Subcutaneous adipose tissue (tissue), 4 donors: Measurements from ENCODE around the gene CRYZL1. TPM values are rescaled to one million over a fixed set of nuclear protein-coding genes. Genes with fewer than 3 reads are reported as not detected.

Experiments used
- CTCF ChIP-seq: fragments of 450-650 bp; IDR thresholded peaks from one replicate; pipeline ENCODE4 v1.5.1; 2016; ENCODE audit warnings: low read depth, mild to moderate bottlenecking, control low read depth, antibody characterized with exemption, moderate library complexity
- total RNA-seq, 4 donors: library from RNA; depleted of rRNA; stranded (reverse); fragments of >200 nt; gene quantifications; one replicate each; pipeline ENCODE4 v1.1.0, GENCODE V29; 2016

The CRYZL1 gene
- total RNA-seq, 4 donors from 2014 or later, result 45.9 to 85.6 (median 69.2) TPM

- no peak for TF ChIP-seq CTCF
Measured at GRCh38 chr21:33684068-33684467, 42.5 kb upstream of the CRYZL1 start.

- no peak for TF ChIP-seq CTCF
Measured at GRCh38 chr21:33682992-33683627, 41.6 kb upstream of the CRYZL1 start.

GRCh38 chr21:33680870-33681269, 39.3 kb upstream of the CRYZL1 start:
- no peak for TF ChIP-seq CTCF

GRCh38 chr21:33677450-33677849, 35.9 kb upstream of the CRYZL1 start:
- TF ChIP-seq CTCF, result no peak

GRCh38 chr21:33674226-33674625, 32.7 kb upstream of the CRYZL1 start:
- no peak for TF ChIP-seq CTCF

- TF ChIP-seq CTCF, result no peak
Measured at GRCh38 chr21:33673473-33673872, 31.9 kb upstream of the CRYZL1 start.

- TF ChIP-seq CTCF, result no peak
Measured at GRCh38 chr21:33670076-33670978, 28.8 kb upstream of the CRYZL1 start.
